ENCODE measurements around the gene GPR146.

- TF ChIP-seq POLR2AphosphoS5 (IDR thresholded peaks at IDR 0.05), result no peak
- TF ChIP-seq, protein P1, sequence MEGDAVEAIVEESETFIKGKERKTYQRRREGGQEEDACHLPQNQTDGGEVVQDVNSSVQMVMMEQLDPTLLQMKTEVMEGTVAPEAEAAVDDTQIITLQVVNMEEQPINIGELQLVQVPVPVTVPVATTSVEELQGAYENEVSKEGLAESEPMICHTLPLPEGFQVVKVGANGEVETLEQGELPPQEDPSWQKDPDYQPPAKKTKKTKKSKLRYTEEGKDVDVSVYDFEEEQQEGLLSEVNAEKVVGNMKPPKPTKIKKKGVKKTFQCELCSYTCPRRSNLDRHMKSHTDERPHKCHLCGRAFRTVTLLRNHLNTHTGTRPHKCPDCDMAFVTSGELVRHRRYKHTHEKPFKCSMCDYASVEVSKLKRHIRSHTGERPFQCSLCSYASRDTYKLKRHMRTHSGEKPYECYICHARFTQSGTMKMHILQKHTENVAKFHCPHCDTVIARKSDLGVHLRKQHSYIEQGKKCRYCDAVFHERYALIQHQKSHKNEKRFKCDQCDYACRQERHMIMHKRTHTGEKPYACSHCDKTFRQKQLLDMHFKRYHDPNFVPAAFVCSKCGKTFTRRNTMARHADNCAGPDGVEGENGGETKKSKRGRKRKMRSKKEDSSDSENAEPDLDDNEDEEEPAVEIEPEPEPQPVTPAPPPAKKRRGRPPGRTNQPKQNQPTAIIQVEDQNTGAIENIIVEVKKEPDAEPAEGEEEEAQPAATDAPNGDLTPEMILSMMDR (IDR thresholded peaks at IDR 0.05), result no peak
- TF ChIP-seq POLR2A (IDR thresholded peaks at IDR 0.05), result no peak
Measured at GRCh38 chr7:1013581-1013980, 30.8 kb upstream of the GPR146 start.
